K562 (cell line): ENCODE results near the gene ELMO1. TPM values are rescaled to one million over a fixed set of nuclear protein-coding genes. Genes with fewer than 3 reads are reported as not detected.

Source experiments
- ATAC-seq: fragments of 200-7000 bp; cut with Tn5 transposase; 3 replicates; pipeline ENCODE4 v1.9.1; 2020; ENCODE audit warnings: moderate library complexity
- BruUV-seq: library from RNA; stranded (reverse); fragments of 400-500 nt; replicated peaks from 2 replicates; lab custom pipeline; 2021; lab: Mats Ljungman, UMichigan
- CTCF ChIA-PET: fragments of 300-600 bp; formaldehyde crosslinking; extraction: SDS; loops from one replicate; lab custom pipeline; 2021; ENCODE audit warnings: low intra/inter-chr PET ratio; lab: Yijun Ruan, JAX
- POLR2A ChIA-PET: fragments of 300-600, 350-650 bp; sonication (Branson Sonifier 250); formaldehyde crosslinking; extraction: SDS; loops from one replicate; lab custom pipeline; 2021; ENCODE audit warnings: antibody characterized with exemption, inconsistent platforms; lab: Yijun Ruan, JAX
- DNase-seq, 4 experiments: peaks; one replicate each; pipeline versions ENCODE4 v3.0.0 to v3.0.0-alpha.2; 2011 to 2018; ENCODE audit warnings: low spot score in 3 of 4, mixed read lengths in 3 of 4; ENCODE audit errors: extremely low read depth in 1 of 4
- FAIRE-seq: peaks from 2 replicates; lab custom pipeline; 2011; peaks lifted over from hg19 to GRCh38; lab: Jason Lieb, UNC
- H2AFZ ChIP-seq: 2 replicates; pipeline ENCODE4 v1.6.0; 2011; ENCODE audit warnings: low read depth, low read length, control low read depth, inconsistent platforms
- H3K27ac ChIP-seq: fragments of 200-600 bp; 3 replicates; pipeline ENCODE4 v1.8.0; 2011; ENCODE audit warnings: low read depth, mild to moderate bottlenecking, control low read depth, inconsistent platforms, low read length, moderate library complexity, mixed read lengths; ENCODE audit errors: extremely low read depth
- H3K27me3 ChIP-seq, 2 experiments: fragments of 300-600 bp in 1 of 2; 2 replicates in 1 of 2; 3 replicates in 1 of 2; pipeline versions ENCODE4 v1.6.0 to v1.8.0; 2011; ENCODE audit warnings: inconsistent platforms in 2 of 2, low read length in 2 of 2, mild to moderate bottlenecking in 1 of 2, mixed read lengths in 1 of 2, moderate library complexity in 1 of 2; ENCODE audit not compliant: control insufficient read depth in 2 of 2, insufficient read depth in 2 of 2
- H3K36me3 ChIP-seq: fragments of 300-600 bp; 3 replicates; pipeline ENCODE4 v1.8.0; 2011; ENCODE audit warnings: mild to moderate bottlenecking, low read length, inconsistent platforms; ENCODE audit not compliant: control insufficient read depth, insufficient read depth
- H3K4me1 ChIP-seq, 2 experiments: fragments of 200-600 bp in 1 of 2; replicated peaks in 1 of 2; 2 replicates in 1 of 2; 3 replicates in 1 of 2; pipeline versions ENCODE4 v1.5.1 to v1.8.0; 2011; ENCODE audit warnings: inconsistent platforms in 2 of 2, low read length in 2 of 2, mild to moderate bottlenecking in 1 of 2, mixed read lengths in 1 of 2, moderate library complexity in 1 of 2; ENCODE audit not compliant: control insufficient read depth in 2 of 2, insufficient read depth in 2 of 2
- H3K4me2 ChIP-seq: 2 replicates; pipeline ENCODE4 v1.6.1; 2011; ENCODE audit warnings: low read length, control low read depth, inconsistent platforms, mixed read lengths; ENCODE audit not compliant: insufficient read depth
- H3K4me3 ChIP-seq: fragments of 200-600 bp; sonication (generic), shearing (Covaris generic); 2 replicates; pipeline ENCODE4 v1.5.1; 2016; ENCODE audit warnings: control low read depth, inconsistent platforms
- H3K79me2 ChIP-seq: fragments of 200-600 bp; 3 replicates; pipeline ENCODE4 v1.8.0; 2011; ENCODE audit warnings: low read length, inconsistent platforms; ENCODE audit not compliant: control insufficient read depth, insufficient read depth
- H3K9ac ChIP-seq, 2 experiments: 2 replicates each; pipeline versions ENCODE4 v1.6.0 to v1.6.1; 2011; ENCODE audit warnings: low read depth in 2 of 2, low read length in 2 of 2, control low read depth in 1 of 2, inconsistent platforms in 1 of 2, mild to moderate bottlenecking in 1 of 2, mixed read lengths in 1 of 2; ENCODE audit not compliant: insufficient read depth in 1 of 2
- H3K9me1 ChIP-seq: one replicate; pipeline ENCODE4 v1.6.0; 2011; ENCODE audit warnings: inconsistent platforms, mild to moderate bottlenecking, low read length, moderate library complexity; ENCODE audit not compliant: control insufficient read depth, insufficient read depth
- H3K9me3 ChIP-seq: replicated peaks from 2 replicates; pipeline ENCODE4 v1.5.1; 2011; ENCODE audit warnings: low read depth, low read length, inconsistent platforms; ENCODE audit not compliant: control insufficient read depth, insufficient read depth
- H4K20me1 ChIP-seq: replicated peaks from 2 replicates; pipeline ENCODE4 v1.6.1; 2011; ENCODE audit warnings: low read length, inconsistent platforms, mixed read lengths; ENCODE audit not compliant: control insufficient read depth, insufficient read depth
- CTCF ChIP-seq, 3 experiments: IDR thresholded peaks in 2 of 3; conservative IDR thresholded peaks in 1 of 3; 2 replicates each; pipeline ENCODE4 v1.5.1; 2011 to 2012; ENCODE audit warnings: low read length in 3 of 3, mild to moderate bottlenecking in 3 of 3, control low read depth in 2 of 3, improper control_type of control experiment in 1 of 3, inconsistent platforms in 1 of 3, low read depth in 1 of 3, mixed read lengths in 1 of 3, moderate library complexity in 1 of 3; ENCODE audit not compliant: insufficient read depth in 2 of 3
- MAFK ChIP-seq: IDR thresholded peaks from 2 replicates; pipeline ENCODE4 v1.6.1; 2011; ENCODE audit warnings: low read length, improper control_type of control experiment
- MYNN ChIP-seq, 2 experiments: sonication (generic); formaldehyde crosslinking in 1 of 2; IDR thresholded peaks; 2 replicates each; pipeline versions ENCODE4 v1.5.0 to v1.6.1; 2016 to 2020; ENCODE audit warnings: antibody characterized with exemption in 1 of 2, missing genetic modification reagents in 1 of 2
- NFATC3 ChIP-seq: fragments of 450-650 bp; IDR thresholded peaks from 2 replicates; pipeline ENCODE4 v1.6.1; 2017; ENCODE audit warnings: mild to moderate bottlenecking
- PHF8 ChIP-seq: fragments of 200-600 bp; sonication (generic); IDR thresholded peaks from 2 replicates; pipeline ENCODE4 v1.6.1; 2012; ENCODE audit warnings: mixed run types, mild to moderate bottlenecking, inconsistent platforms, low read length, moderate library complexity, borderline replicate concordance
- SIN3B ChIP-seq: fragments of 450-650 bp; IDR thresholded peaks from 2 replicates; pipeline ENCODE4 v1.6.1; 2017; ENCODE audit warnings: low read depth, mild to moderate bottlenecking, moderate library complexity
- SRSF3 ChIP-seq: fragments of 200-400 bp; formaldehyde crosslinking; IDR thresholded peaks from 2 replicates; pipeline ENCODE4 v1.6.1; 2016; ENCODE audit warnings: mild to moderate bottlenecking, low read length, moderate library complexity; ENCODE audit not compliant: insufficient read depth
- SRSF7 ChIP-seq: fragments of 200-400 bp; formaldehyde crosslinking; optimal IDR thresholded peaks from 2 replicates; pipeline ENCODE3; 2017; ENCODE audit warnings: mild to moderate bottlenecking, low read depth, low read length
- TRIM24 ChIP-seq, 2 experiments: fragments of 450-650 bp; IDR thresholded peaks; 2 replicates each; pipeline ENCODE4 v1.6.1; 2016
- ZNF24 ChIP-seq: fragments of 450-650 bp; IDR thresholded peaks from 2 replicates; pipeline ENCODE4 v1.6.1; 2016
- ZNF584 ChIP-seq: fragments of 200-800 bp; sonication (Bioruptor generic); IDR thresholded peaks from 2 replicates; pipeline ENCODE4 v1.6.1; 2016; ENCODE audit warnings: low read depth, mild to moderate bottlenecking, missing genetic modification characterization, missing compliant biosample characterization
- WGBS: fragments of 100-300 bp; shearing (Covaris generic); methylation state at CpG from one replicate; pipeline ENCODE4 v1.1.6; 2016; ENCODE audit warnings: low coverage, mixed read lengths; ENCODE audit not compliant: insufficient coverage; ENCODE audit errors: missing lambda C conversion rate; 5-methylcytosine and 5-hydroxymethylcytosine counted together
- in situ Hi-C: fragments of 300-500 bp; cut with MboI; formaldehyde crosslinking; loops from 4 replicates; pipeline ENCODE4 v1.15.0; 2018; ENCODE audit warnings: inconsistent platforms, mixed read lengths
- intact Hi-C: fragments of 100-400 bp; cut with micrococcal nuclease; formaldehyde crosslinking; loops from 2 replicates; pipeline ENCODE4 v1.14.2; 2022
- polyA plus RNA-seq, 8 experiments: library from polyadenylated mRNA; depleted of rRNA in 4 of 8; stranded (reverse) in 5 of 8; unstranded in 3 of 8; fragments of >200 nt; fragmentation: Nextera tagmentation in 2 of 8; fragmentation: Illumina TruSeq in 1 of 8; extraction: Ambion mirVana in 2 of 8; extraction: Trizol in 1 of 8; gene quantifications; 2 replicates each; pipeline versions ENCODE4 v1.2.1 to v1.2.3, GENCODE V29; 2011 to 2014; ENCODE audit warnings: inconsistent platforms in 1 of 8, missing spikeins in 1 of 8
- total RNA-seq, 7 experiments: library from RNA; depleted of rRNA in 6 of 7; stranded (reverse); fragments of >200 nt in 6 of 7; fragmentation: Illumina TruSeq in 2 of 7; extraction: Trizol in 2 of 7; gene quantifications; 2 replicates each; pipeline versions ENCODE4 v1.2.1 to v1.2.3, GENCODE V29; 2011 to 2021; ENCODE audit warnings: low replicate concordance in 1 of 7

ELMO1 gene
- total and polyA plus RNA-seq, 9 of the 15 experiments (the other 6 are each of a cell fraction or from before 2014, with no cell fraction given) = 0.36 to 7.2 (median 3.6) TPM

GRCh38 chr7:37445790-37446189 is 2.9 kb downstream of the ELMO1 start:
- WGBS = 0% methylated on average over 1 of the region's 1 CpG
- Histone ChIP-seq H4K20me1 (no peaks in the 10 kb centered on the region), H3K27ac (no peak overlapping the region), H2AFZ (no peak overlapping the region), H3K79me2 (no peaks in the 10 kb centered on the region), H3K9me1 (no peaks in the 10 kb centered on the region), H3K9me3 (no peaks in the 10 kb centered on the region), H3K4me2 (no peak overlapping the region), H3K36me3 (no peaks in the 10 kb centered on the region), H3K9ac (no peak overlapping the region), H3K4me1 (peaks cover 0 to 17% of the 10 kb centered on the region in 2 experiments; a peak in 2 of 5 replicates), H3K4me3 (no peak overlapping the region), H3K27me3 (peaks cover 15 to 27% of the 10 kb centered on the region in 2 experiments)
- in situ Hi-C loops = no loop called here
- DNase-seq = no peak
- FAIRE-seq = no peak
- TF ChIP-seq SRSF3 = no peak
- TF ChIP-seq ZNF584 (CRISPR knock-in tag) = no peak
- TF ChIP-seq SIN3B = no peak
- no peak for TF ChIP-seq MYNN (IDR thresholded peaks at IDR 0.05)
- no peak for TF ChIP-seq MYNN (CRISPR knock-in tag; IDR thresholded peaks at IDR 0.05)
- TF ChIP-seq PHF8 = no peak
- no peak for TF ChIP-seq TRIM24 (IDR thresholded peaks at IDR 0.05)
- TF ChIP-seq ZNF24 = no peak
- TF ChIP-seq SRSF7 = no peak
- TF ChIP-seq NFATC3 = no peak
- TF ChIP-seq MAFK = no peak
- no peak for TF ChIP-seq CTCF (IDR thresholded peaks at IDR 0.05 in 2 of 3, conservative IDR thresholded peaks at IDR 0.05 in 1 of 3; ENCODE audit: insufficient read depth in 2 of 3, low read depth in 1 of 3, low read length in 3 of 3)
- ATAC-seq = no peak
- ChIA-PET CTCF (no interaction called here), POLR2A (interaction anchor here (0.7 kb wide), 1 partner anchor 234 kb away, joined by 3 read pairs; no protein-coding TSS in a partner anchor)
- no TSS peak for BruUV-seq
- intact Hi-C loops = no loop called here
